Skin of body (tissue), 2 donors: ENCODE measurements around the gene ADGRA1. TPM values are rescaled to one million over a fixed set of nuclear protein-coding genes. Genes with fewer than 3 reads are reported as not detected.
"Not testable (repeated sequence)": the region's sequence is repeated elsewhere in the genome, so short reads cannot be mapped to it uniquely, and the experiment has no call there.

Source experiments
- DNase-seq: peaks from one replicate; lab custom pipeline; 2025; lab: John Stamatoyannopoulos, UW
- total RNA-seq: library from RNA; depleted of rRNA; stranded (reverse); fragments of >200 nt; gene quantifications from one replicate; pipeline ENCODE4 v1.2.3, GENCODE V29; 2014

The ADGRA1 gene
- total RNA-seq, 1 donor from 2014 or later = 0.10 TPM

DNA sequence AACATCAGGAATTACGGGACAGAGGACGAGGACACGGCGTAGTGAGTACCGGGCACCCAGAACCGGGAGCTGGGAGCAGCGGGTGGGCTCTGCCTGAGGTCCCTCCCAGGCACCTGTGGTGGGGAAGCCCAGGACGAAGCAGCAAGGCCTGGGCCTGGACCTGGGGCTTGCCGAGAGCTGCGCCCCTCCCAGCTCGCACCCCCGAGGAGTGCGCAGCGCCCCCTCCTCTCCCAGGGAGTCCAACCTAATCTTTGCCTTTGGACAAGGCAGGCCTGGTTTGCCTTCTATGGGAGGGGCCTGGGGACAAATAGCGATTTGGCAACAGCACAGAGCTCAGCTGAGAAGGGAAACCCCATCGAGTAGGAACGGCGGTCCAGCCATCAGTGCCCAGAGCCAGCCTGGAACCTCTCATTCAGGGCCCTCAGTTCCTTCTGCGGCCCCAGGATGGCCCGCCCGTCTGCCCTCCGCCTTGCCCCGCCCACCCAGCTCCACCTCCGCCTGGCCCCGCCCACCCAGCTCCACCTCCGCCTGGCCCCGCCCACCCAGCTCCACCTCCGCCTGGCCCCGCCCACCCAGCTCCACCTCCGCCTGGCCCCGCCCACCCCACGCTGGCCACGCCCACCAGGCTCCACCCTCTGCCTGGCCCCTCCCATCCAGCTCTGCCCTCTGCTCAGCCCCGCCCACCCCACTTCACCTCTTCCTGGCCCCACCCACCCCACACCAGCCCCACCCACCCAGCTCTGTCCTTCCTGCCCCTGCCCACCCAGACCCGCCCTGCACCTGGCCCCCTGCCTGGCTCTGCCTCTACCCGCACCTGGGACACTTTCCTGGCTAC lies 39.8 kb downstream of the ADGRA1 start:
- DNase-seq = no peak

DNA sequence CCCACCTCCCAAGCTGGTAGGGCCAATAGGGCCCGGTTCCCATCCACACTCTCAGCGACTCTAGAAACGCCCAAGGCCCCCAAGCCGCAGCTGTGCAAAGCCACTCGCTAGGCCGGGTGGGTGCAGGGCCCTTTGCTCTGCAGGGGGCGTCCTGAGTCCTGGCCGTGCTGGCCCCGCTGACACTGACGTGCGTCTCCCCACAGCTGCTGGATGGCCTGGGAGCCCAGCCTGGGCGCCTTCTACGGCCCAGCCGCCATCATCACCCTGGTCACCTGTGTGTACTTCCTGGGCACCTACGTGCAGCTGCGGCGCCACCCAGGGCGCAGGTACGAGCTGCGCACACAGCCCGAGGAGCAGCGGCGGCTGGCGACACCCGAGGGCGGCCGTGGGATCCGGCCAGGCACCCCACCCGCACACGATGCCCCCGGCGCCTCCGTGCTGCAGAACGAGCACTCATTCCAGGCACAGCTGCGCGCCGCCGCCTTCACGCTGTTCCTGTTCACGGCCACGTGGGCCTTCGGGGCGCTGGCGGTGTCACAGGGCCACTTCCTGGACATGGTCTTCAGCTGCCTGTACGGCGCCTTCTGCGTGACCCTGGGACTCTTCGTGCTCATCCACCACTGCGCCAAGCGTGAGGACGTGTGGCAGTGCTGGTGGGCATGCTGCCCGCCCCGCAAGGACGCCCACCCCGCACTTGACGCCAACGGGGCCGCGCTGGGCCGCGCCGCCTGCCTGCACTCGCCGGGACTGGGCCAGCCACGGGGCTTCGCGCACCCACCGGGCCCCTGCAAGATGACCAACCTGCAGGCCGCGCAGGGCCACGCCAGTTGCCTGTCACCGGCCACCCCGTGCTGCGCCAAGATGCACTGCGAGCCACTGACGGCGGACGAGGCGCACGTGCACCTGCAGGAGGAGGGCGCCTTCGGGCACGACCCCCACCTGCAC lies 40.7 kb downstream of the ADGRA1 start:
- no peak for DNase-seq

DNA sequence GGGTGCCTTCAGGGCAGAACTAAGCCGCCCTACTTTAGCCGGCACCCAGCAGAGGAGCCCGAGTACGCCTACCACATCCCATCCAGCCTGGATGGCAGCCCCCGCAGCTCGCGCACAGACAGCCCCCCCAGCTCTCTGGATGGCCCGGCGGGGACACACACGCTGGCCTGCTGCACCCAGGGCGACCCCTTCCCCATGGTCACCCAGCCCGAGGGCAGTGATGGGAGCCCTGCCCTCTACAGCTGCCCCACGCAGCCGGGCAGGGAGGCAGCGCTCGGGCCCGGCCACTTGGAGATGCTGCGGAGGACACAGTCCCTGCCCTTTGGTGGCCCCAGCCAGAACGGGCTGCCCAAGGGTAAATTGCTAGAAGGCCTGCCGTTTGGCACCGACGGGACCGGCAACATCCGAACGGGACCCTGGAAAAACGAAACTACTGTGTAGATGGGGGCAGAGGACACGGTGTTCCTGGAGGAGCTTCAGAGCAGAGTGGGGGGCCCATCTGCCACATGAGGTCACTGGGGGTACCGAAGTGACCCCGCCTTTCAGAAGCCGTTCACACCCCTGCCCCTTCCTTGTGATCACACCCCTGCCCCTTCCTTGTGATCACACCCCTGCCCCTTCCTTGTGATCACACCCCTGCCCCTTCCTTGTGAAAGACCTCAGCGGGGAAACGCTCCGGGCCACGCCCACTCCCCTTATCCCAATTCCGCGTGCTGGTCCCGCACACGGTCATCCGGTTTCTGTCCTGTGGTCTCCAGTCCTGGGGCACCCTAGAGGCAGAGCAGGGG lies 41.5 kb downstream of the ADGRA1 start:
- no peak for DNase-seq

DNA sequence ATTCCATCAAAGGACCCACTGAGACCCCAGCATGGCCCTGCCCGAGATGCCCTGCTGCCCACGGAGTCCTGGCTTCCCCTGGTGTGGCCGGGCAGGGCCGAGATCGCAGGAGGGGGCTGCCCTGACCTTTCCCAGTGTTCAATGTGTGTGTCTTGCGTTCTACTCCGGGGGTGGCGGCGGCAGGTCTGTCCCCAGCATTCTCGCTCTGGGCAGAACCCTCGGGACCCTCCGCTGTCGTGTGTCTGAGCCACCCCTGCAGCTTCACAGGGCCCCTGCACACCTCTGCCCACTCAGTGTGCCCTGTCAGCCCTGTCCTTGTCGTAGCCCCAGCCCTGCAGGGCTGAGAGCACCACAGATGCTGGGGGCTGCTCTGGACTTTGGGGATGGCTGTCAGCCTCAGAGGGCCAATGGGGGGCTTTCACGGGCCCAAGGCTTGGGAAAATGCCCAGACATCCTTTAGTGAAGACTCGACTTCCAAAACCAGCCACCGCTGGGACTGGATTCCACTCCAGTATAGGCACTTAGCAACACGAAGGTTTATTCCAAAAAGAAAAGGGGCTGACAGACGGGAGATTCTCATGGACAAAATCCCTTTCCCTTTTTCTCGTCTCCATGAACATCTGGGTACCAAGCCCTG lies 42.3 kb downstream of the ADGRA1 start:
- DNase-seq = no peak

- DNase-seq = no peak
Measured at GRCh38 chr10:133130602-133131001, 42.9 kb downstream of the ADGRA1 start.

DNA sequence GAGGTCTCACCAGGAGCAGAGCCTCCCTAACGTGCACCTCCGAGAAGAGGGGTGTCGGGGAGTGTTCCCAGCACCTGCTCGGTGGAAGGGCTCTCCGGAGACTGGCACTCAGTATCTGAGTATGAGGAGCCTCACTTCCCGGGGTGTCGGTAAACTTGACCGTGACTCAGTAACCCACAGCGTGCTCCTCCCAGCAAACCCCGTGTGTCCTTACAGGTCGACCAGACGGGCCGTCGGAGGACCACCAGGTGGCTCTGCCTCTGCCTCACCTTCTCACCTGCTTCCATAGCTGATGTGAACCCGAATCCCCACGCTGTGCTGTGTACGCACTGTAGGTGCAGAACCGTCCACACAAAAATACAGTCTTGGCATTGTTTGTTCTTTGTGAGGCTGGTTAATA lies 43.3 kb downstream of the ADGRA1 start:
- no peak for DNase-seq

DNA sequence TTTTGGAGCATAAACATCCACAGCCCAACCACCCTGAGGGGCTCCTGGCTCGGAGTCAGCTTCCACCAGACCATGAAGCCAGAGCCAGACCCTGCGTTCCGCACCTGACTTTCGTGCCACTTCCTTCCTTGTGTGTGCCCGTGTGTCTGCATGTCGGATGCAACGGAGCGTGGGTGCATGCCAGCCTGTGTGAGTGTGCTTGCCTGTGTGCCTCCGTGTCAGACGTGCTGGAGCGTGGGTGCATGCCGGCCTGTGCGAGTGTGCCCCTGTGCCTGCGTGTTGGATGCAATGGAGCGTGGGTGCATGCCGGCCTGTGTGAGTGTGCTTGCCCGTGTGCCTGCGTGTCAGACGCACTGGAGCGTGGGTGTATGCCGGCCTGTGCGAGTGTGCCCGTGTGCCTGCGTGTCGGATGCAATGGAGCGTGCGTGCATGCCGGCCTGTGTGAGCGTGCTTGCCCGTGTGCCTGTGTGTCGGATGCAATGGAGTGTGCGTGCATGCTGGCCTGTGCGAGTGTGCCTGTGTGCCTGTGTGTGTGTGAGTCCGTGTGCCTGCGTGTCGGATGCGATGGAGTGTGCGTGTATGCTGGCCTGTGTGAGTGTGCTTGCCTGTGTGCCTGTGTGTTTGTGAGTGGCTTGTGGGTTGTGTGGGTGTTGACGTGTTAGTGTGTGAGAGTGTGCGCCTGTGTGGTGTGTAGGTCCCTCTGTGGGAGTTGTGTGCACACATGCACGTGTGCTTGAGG lies 44.2 kb downstream of the ADGRA1 start:
- no peak for DNase-seq

DNA sequence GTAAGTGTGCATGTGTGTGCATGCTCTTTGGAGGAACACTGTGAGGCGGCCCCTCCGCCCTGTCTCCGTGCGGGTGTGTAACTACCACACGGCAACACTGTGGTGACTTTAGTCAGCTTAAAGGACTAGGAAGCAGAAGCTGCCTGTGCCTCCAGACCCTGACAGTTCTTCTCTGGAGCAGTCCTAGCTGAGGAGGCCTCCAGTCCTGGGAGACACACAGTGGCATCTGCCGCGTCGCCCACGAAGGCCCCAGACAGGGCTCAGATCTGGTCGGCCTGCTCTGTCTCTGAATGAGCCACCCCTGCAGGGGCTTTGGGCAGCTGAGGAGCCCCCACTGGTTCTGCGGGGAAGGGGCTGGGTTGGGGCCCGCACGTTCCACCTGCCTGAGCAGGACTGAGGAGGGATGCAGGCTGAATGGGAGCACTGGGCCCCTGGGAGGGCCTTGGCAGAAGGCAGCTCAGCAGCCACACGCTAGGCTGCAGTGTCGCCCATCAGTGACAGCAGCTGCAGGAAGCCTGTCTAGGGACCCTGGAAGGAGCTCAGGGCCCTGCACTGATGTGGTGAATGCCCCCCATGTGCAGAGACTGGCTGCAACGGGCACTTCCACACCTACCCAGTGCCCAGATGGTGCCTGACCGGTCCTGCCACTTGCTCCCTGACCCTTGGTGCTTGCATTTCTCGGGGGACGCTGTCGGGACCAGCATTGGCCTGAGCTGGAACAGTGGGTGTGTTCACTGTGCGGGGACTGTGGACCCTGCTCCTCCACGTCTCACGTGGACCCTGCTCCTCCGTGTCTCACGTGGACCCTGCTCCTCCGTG lies 45.0 kb downstream of the ADGRA1 start:
- DNase-seq = no peak

GRCh38 chr10:133133471-133134231 lies 45.9 kb downstream of the ADGRA1 start:
- DNase-seq = no peak

- no peak for DNase-seq
Measured at GRCh38 chr10:133134411-133135115, 46.8 kb downstream of the ADGRA1 start.

DNA sequence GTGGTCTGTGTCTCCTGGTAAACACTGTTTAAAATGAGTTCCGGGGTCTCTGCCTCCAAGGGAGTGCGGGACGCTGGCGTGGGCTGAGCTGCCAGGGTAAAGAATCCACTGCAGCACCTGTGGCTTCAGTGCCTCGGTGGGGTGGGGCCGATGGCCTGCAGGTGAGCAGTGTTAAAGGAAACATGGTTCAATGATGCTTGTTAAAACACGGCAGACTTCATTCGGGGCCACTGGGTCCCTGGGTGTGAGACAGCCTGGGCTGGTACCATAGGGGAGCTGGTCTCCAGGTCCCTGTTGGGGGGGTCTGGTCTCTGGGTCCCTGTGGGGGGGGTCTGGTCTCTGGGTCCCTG lies 47.4 kb downstream of the ADGRA1 start:
- no peak for DNase-seq

DNA sequence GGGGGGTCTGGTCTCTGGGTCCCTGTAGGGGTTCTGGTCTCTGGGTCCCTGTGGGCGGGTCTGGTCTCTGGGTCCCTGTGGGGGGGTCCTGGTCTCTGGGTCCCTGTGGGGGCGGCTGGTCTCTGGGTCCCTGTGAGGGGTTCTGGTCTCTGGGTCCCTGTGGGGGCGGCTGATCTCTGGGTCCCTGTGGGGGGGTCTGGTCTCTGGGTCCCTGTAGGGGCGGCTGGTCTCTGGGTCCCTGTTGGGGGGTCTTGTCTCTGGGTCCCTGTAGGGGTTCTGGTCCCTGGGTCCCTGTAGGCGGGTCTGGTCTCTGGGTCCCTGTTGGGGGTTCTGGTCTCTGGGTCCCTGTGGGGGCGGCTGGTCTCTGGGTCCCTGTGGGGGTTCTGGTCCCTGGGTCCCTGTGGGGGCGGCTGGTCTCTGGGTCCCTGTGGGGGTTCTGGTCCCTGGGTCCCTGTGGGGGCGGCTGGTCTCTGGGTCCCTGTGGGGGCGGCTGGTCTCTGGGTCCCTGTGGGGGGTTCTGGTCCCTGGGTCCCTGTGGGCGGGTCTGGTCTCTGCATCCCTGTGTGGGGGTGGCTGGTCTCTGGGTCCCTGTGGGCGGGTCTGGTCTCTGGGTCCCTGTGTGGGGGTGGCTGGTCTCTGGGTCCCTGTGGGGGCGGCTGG lies 49.9 kb downstream of the ADGRA1 start:
- DNase-seq = not testable (repeated sequence)

DNA sequence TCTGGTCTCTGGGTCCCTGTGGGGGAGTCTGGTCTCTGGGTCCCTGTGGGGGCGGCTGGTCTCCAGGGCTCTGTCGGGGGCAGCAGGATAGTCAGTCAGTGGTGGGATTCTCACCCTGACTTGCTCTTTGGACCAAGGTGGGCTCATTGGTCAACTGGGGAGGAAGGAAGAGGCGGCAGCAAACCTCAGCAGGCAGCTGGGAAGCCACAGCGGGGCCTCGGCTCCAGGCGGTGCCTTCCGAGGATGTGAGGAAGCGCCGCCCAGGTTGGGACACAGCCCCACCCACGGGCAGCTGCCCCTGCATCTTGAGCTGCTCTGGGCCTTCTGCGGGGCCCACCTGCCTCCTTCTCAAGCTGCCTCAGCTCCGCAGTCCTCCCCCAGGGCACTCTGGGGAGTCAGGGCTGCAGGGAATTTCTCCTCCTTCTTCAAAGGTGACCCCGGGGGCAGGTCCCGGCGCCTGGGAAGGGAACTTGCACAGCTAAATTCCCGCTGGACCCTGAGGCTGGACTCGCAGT lies 51.9 kb downstream of the ADGRA1 start:
- no peak for DNase-seq

- DNase-seq = no peak
Measured at GRCh38 chr10:133140417-133141143, 52.9 kb downstream of the ADGRA1 start.

GRCh38 chr10:133141144-133141957 lies 53.6 kb downstream of the ADGRA1 start:
- DNase-seq = no peak

GRCh38 chr10:133141958-133142340 lies 54.2 kb downstream of the ADGRA1 start:
- no peak for DNase-seq
